ENCODE results near the gene NTM.

GRCh38 chr11:131684111-131685060 is 314.0 kb downstream of the NTM start:
- no peak for TF ChIP-seq EZH2 (IDR thresholded peaks at IDR 0.05; ENCODE audit: insufficient read depth, poor library complexity, severe bottlenecking)
- no peak for TF ChIP-seq EZH2phosphoT487 (IDR thresholded peaks at IDR 0.05; ENCODE audit: insufficient read depth, low read depth)

Measured in GM23248 (cell line).